Measurements from ENCODE around the gene ITGB5.
A peak's percentile ranks its signal among the peaks of the same experiment; 100 is the strongest.

Gene ITGB5

DNA sequence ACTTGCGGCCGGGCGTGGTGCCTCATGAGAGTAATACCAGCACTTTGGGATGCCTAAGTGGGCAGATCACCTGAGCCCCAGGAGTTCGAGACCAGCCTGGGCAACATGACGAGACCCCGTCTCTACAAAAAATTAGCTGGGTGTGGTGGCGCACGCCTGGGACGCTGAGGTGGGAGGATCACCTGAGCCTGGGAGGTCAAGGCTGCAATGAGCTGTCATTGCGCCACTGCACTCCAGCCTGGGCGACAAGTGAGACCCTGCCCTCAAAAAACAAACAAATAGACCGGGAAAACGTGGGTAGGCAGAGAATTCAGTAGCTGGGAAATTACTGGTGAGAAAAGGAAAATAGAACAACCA lies 156.2 kb downstream of the ITGB5 start:
- FAIRE-seq (peak; percentile 23), DNase-seq (ENCODE audit: insufficient read length, low spot score) (no peak)
- TF ChIP-seq POLR2A (IDR thresholded peaks at IDR 0.05; ENCODE audit: low read depth, low read length) = no peak

DNA sequence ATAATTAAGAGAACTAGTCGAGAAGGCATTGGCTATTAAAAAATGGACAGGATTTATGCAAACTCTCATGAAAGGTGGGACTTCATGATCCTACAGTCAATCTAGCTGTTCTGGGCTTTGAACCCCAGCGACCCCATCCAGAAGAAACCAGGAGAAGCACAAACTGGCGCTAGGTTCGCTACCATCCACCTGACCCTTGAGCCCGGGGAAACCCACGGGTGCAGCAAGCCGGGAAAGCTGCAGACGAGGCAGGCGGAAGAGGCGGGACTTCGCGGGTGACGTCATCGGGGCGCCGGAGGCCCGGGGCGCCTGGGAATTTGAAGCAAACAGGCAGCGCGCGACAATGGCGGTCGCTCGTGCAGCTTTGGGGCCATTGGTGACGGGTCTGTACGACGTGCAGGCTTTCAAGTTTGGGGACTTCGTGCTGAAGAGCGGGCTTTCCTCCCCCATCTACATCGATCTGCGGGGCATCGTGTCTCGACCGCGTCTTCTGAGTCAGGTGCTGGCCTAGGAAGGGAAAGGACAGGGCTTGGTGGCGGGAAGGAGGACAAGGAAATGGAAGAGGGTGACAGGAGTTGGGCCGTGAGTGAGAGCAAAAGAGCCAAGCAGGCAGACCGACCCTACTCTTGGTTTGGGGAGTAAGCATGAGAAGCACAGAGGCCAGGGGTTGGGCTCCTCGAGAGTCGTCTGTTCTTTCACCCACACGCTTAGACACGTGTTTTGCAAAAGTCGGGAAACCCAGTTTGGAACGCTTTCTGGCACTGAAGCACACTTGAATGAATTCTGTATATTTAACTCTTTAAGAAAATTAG lies 156.8 kb downstream of the ITGB5 start, which contains the start of gene UMPS:
Gene UMPS (plus strand): TSS at position 324 of the 812 bp plus-strand sequence. CDS start 20 bp downstream, at position 344.
- peak; percentile 70; the same call in 1 of the 2 replicates for TF ChIP-seq POLR2A (IDR thresholded peaks at IDR 0.05; ENCODE audit: low read depth, low read length)
- FAIRE-seq (peak; percentile 87), DNase-seq (ENCODE audit: insufficient read length, low spot score) (peak; percentile 91)

DNA sequence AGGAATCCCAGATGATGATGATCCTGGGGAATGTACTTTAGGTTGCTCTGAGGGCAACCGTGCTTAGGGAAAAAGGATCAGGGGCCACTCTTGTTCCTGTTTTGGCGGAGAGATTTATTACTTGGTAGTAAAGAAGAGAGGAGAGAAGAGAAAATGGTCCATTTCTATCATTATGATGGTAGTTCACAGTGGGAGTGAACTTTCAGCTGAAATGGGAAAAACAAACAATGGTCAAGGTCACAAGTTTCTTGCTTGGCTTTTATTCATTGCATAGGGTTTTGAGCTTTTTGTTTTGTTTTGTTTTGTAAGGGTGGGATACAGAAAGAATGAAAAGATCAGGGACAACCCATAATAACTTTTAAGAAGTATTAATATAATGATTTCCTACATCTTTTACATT lies 164.6 kb downstream of the ITGB5 start:
- TF ChIP-seq POLR2A (IDR thresholded peaks at IDR 0.05; ENCODE audit: low read depth, low read length) = no peak
- DNase-seq (ENCODE audit: insufficient read length, low spot score) (no peak), FAIRE-seq (no peak)

- FAIRE-seq (no peak), DNase-seq (ENCODE audit: insufficient read length, low spot score) (no peak)
- TF ChIP-seq POLR2A (IDR thresholded peaks at IDR 0.05; ENCODE audit: low read depth, low read length) = no peak
These were observed 172.8 kb downstream of the ITGB5 start for GRCh38 chr3:124714223-124714853.
